Smooth muscle cell (in vitro differentiated cells): ENCODE data around the gene MET. TPM values are rescaled to one million over a fixed set of nuclear protein-coding genes. Genes with fewer than 3 reads are reported as not detected.

Experiments
- DNase-seq: peaks from one replicate; lab custom pipeline; 2025; ENCODE audit not compliant: unreplicated experiment; lab: John Stamatoyannopoulos, UW
- H2AFZ ChIP-seq: fragments of 200-600 bp; sonication (generic); 2 replicates; pipeline ENCODE4 v1.6.0; 2016; ENCODE audit warnings: antibody characterized with exemption, low read depth, mild to moderate bottlenecking
- H3F3A ChIP-seq: fragments of 200-600 bp; sonication (generic); 2 replicates; pipeline ENCODE4 v1.6.0; 2017; ENCODE audit warnings: antibody characterized with exemption, low read depth
- H3K27ac ChIP-seq: fragments of 200-600 bp; sonication (generic); 2 replicates; pipeline ENCODE4 v1.5.1; 2016; ENCODE audit warnings: low read depth, mild to moderate bottlenecking
- H3K27me3 ChIP-seq: fragments of 200-600 bp; sonication (generic); 2 replicates; pipeline ENCODE4 v1.6.1; 2016; ENCODE audit warnings: low read depth, mild to moderate bottlenecking
- H3K36me3 ChIP-seq: fragments of 200-600 bp; sonication (generic); 2 replicates; pipeline ENCODE4 v1.5.1; 2016; ENCODE audit warnings: low read depth
- H3K4me1 ChIP-seq: fragments of 200-600 bp; sonication (generic); 2 replicates; pipeline ENCODE4 v1.5.1; 2016; ENCODE audit warnings: low read depth
- H3K4me2 ChIP-seq: fragments of 200-600 bp; sonication (generic); 2 replicates; pipeline ENCODE4 v1.6.0; 2016; ENCODE audit warnings: mild to moderate bottlenecking
- H3K4me3 ChIP-seq: fragments of 200-600 bp; sonication (generic); 2 replicates; pipeline ENCODE4 v1.5.1; 2016; ENCODE audit warnings: mild to moderate bottlenecking
- H3K79me2 ChIP-seq: fragments of 200-600 bp; sonication (generic); 2 replicates; pipeline ENCODE4 v1.6.0; 2016; ENCODE audit warnings: low read depth, mild to moderate bottlenecking
- H3K9ac ChIP-seq: fragments of 200-600 bp; sonication (generic); 2 replicates; pipeline ENCODE4 v1.6.0; 2016; ENCODE audit warnings: low read depth
- H3K9me3 ChIP-seq: fragments of 200-600 bp; sonication (generic); replicated peaks from 2 replicates; pipeline ENCODE4 v1.5.1; 2016; ENCODE audit warnings: low read depth
- H4K20me1 ChIP-seq: fragments of 200-600 bp; sonication (generic); 2 replicates; pipeline ENCODE4 v1.6.0; 2016; ENCODE audit warnings: low read depth
- WGBS: methylation state at CpG from one replicate; pipeline ENCODE4 v1.1.7; 2016; ENCODE audit warnings: low lambda C conversion rate; 5-methylcytosine and 5-hydroxymethylcytosine counted together
- polyA plus RNA-seq: library from polyadenylated mRNA; unstranded; fragments of >200 nt; fragmentation: Nextera tagmentation; extraction: Ambion mirVana; gene quantifications from 2 replicates; pipeline ENCODE4 v1.2.1, GENCODE V29; 2016
- total RNA-seq: library from RNA; depleted of rRNA; stranded (reverse); fragments of >200 nt; gene quantifications from 2 replicates; pipeline ENCODE4 v1.2.3, GENCODE V29; 2014
- TF ChIP-seq, protein P1 (sequence below): fragments of 200-600 bp; sonication (generic); IDR thresholded peaks from 2 replicates; pipeline ENCODE4 v1.5.1; 2017; ENCODE audit warnings: borderline replicate concordance, mild to moderate bottlenecking, antibody characterized with exemption; ENCODE audit not compliant: insufficient read depth, poor library complexity, severe bottlenecking

The MET gene
- total and polyA plus RNA-seq, 2 experiments from 2014 or later = 1.2 to 12.0 TPM

DNA sequence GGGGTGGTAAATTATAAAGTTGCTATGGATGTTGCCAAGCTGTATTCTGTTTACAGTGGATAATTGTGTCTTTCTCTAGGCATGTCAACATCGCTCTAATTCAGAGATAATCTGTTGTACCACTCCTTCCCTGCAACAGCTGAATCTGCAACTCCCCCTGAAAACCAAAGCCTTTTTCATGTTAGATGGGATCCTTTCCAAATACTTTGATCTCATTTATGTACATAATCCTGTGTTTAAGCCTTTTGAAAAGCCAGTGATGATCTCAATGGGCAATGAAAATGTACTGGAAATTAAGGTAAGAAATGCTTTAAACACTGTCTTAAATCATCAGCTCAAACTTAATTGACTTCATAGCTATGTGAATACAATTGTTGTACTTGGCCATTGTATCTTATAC, 91.0 kb downstream of the MET start:
- no peak for DNase-seq
- no peak overlapping the region for H3K27ac ChIP-seq
- H3K79me2 ChIP-seq = no peaks in the 10 kb centered on the region
- no peak overlapping the region for H2AFZ ChIP-seq
- H3K4me2 ChIP-seq = no peak overlapping the region
- no peaks in the 10 kb centered on the region for H3K36me3 ChIP-seq
- no peak overlapping the region for H3K9ac ChIP-seq
- H3K9me3 ChIP-seq = no peaks in the 10 kb centered on the region
- H3K27me3 ChIP-seq = no peaks in the 10 kb centered on the region
- no peaks in the 10 kb centered on the region for H3F3A ChIP-seq
- no peaks in the 10 kb centered on the region for H4K20me1 ChIP-seq
- no peak overlapping the region for H3K4me3 ChIP-seq
- 71% methylated on average over 1 of the region's 1 CpG for WGBS
- TF ChIP-seq, protein P1, sequence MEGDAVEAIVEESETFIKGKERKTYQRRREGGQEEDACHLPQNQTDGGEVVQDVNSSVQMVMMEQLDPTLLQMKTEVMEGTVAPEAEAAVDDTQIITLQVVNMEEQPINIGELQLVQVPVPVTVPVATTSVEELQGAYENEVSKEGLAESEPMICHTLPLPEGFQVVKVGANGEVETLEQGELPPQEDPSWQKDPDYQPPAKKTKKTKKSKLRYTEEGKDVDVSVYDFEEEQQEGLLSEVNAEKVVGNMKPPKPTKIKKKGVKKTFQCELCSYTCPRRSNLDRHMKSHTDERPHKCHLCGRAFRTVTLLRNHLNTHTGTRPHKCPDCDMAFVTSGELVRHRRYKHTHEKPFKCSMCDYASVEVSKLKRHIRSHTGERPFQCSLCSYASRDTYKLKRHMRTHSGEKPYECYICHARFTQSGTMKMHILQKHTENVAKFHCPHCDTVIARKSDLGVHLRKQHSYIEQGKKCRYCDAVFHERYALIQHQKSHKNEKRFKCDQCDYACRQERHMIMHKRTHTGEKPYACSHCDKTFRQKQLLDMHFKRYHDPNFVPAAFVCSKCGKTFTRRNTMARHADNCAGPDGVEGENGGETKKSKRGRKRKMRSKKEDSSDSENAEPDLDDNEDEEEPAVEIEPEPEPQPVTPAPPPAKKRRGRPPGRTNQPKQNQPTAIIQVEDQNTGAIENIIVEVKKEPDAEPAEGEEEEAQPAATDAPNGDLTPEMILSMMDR = no peak
- no peaks in the 10 kb centered on the region for H3K4me1 ChIP-seq

DNA sequence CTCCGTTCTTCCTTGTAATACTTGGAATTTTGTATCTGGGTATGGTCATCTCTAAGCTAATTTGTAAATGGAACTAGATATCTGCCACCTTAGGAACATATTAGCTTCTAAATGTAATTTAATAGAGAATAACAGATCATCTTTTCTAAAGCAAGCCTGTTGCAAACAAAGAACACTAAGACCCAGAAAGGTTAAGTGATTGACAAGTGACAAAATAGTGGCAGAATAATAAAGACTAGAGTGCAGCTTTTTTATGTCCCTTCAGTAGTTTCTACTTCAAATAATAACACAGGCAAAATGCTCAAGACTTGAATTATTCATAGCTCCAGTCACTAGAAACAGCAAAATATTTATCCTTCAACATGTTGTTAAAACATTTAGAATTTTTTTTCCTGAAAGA, 91.7 kb downstream of the MET start:
- H3K79me2 ChIP-seq = no peaks in the 10 kb centered on the region
- H3K27ac ChIP-seq = no peak overlapping the region
- WGBS = 91% methylated on average over 1 of the region's 1 CpG
- H3K27me3 ChIP-seq = no peaks in the 10 kb centered on the region
- H3K9ac ChIP-seq = no peak overlapping the region
- DNase-seq = no peak
- H4K20me1 ChIP-seq = no peaks in the 10 kb centered on the region
- H3K4me3 ChIP-seq = no peak overlapping the region
- no peak overlapping the region for H2AFZ ChIP-seq
- no peaks in the 10 kb centered on the region for H3F3A ChIP-seq
- TF ChIP-seq, protein P1 = no peak
- H3K36me3 ChIP-seq = no peaks in the 10 kb centered on the region
- H3K9me3 ChIP-seq = no peaks in the 10 kb centered on the region
- no peak overlapping the region for H3K4me2 ChIP-seq
- H3K4me1 ChIP-seq = no peaks in the 10 kb centered on the region

DNA sequence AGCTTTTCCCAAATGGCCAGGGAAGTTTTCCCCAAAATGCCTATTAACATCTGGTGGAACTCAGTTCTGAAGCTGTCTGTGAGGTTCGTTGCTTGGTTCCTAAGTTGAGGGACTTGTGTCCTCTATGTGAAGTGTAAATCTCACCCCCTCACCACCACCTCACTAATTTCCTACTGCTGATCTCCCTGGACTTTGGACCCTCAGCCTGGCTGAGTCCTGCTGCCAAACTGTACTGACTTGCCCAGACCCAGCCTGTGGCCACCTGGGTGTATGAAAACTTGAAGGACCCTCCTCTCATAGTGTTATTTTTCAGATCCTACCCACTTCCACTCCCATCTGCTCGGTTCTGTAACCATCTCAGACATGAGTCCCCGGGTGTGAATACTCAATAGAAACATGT, 94.9 kb downstream of the MET start:
- DNase-seq = no peak
- no peaks in the 10 kb centered on the region for H3K9me3 ChIP-seq
- 56% methylated on average over 3 of the region's 3 CpGs for WGBS
- H2AFZ ChIP-seq = no peak overlapping the region
- H3K4me3 ChIP-seq = no peak overlapping the region
- no peaks in the 10 kb centered on the region for H3K27me3 ChIP-seq
- H3K4me2 ChIP-seq = no peak overlapping the region
- H3K9ac ChIP-seq = no peak overlapping the region
- no peaks in the 10 kb centered on the region for H3K36me3 ChIP-seq
- H3K27ac ChIP-seq = no peak overlapping the region
- no peaks in the 10 kb centered on the region for H3K4me1 ChIP-seq
- no peaks in the 10 kb centered on the region for H4K20me1 ChIP-seq
- H3F3A ChIP-seq = no peaks in the 10 kb centered on the region
- TF ChIP-seq, protein P1 = no peak
- no peaks in the 10 kb centered on the region for H3K79me2 ChIP-seq

DNA sequence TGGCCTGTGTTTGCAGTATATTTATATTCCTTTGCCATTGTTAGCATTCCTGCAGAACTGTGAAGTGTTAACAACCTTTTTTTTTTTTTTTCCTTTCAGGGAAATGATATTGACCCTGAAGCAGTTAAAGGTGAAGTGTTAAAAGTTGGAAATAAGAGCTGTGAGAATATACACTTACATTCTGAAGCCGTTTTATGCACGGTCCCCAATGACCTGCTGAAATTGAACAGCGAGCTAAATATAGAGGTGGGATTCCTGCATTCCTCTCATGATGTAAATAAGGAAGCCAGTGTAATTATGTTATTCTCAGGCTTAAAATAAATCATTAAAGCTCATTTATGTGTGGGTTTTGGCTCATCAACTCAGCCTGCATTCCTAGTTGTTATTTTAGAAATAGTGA, 97.5 kb downstream of the MET start:
- DNase-seq = no peak
- Histone ChIP-seq H3K4me2 (no peak overlapping the region), H3K79me2 (no peaks in the 10 kb centered on the region), H4K20me1 (no peaks in the 10 kb centered on the region), H3K4me1 (no peaks in the 10 kb centered on the region), H3K27me3 (no peaks in the 10 kb centered on the region), H3K36me3 (no peaks in the 10 kb centered on the region), H3K4me3 (no peak overlapping the region), H3K9ac (no peak overlapping the region), H3K27ac (no peak overlapping the region), H3F3A (no peaks in the 10 kb centered on the region), H2AFZ (no peak overlapping the region), H3K9me3 (no peaks in the 10 kb centered on the region)
- WGBS = 89% methylated on average over 3 of the region's 3 CpGs
- TF ChIP-seq, protein P1 = no peak
